GM19193 (cell line): ENCODE results near the gene PLLP.
A peak's percentile ranks its signal among the peaks of the same experiment; 100 is the strongest.

Experiments used
- POLR2A ChIP-seq: IDR thresholded peaks from 4 replicates; pipeline ENCODE4 v1.6.1; 2011; ENCODE audit not compliant: insufficient read depth, insufficient read length; ENCODE audit errors: extremely low read depth

Gene PLLP

GRCh38 chr16:57256601-57257395, 27.7 kb downstream of the PLLP start:
- TF ChIP-seq POLR2A = no peak

- TF ChIP-seq POLR2A = no peak
These were observed 28.6 kb downstream of the PLLP start for GRCh38 chr16:57255686-57256415.

GRCh38 chr16:57253466-57253865, 31.0 kb downstream of the PLLP start:
- no peak for TF ChIP-seq POLR2A

- no peak for TF ChIP-seq POLR2A
These were observed 32.2 kb downstream of the PLLP start for GRCh38 chr16:57252148-57252721.

- TF ChIP-seq POLR2A = no peak
These were observed 33.1 kb downstream of the PLLP start for GRCh38 chr16:57251352-57251751.

GRCh38 chr16:57245472-57246113, 38.9 kb downstream of the PLLP start:
- TF ChIP-seq POLR2A = no peak

- peak; percentile 91 for TF ChIP-seq POLR2A
These were observed 39.6 kb downstream of the PLLP start, which contains the start of gene ARL2BP for GRCh38 chr16:57244767-57245471. Gene ARL2BP, plus strand, starts transcription at chr16:57245259. Its CDS starts 109 bp downstream, at chr16:57245368.

- TF ChIP-seq POLR2A = no peak
These were observed 40.1 kb downstream of the PLLP start for GRCh38 chr16:57244463-57244766.

GRCh38 chr16:57242650-57243049, 41.8 kb downstream of the PLLP start:
- no peak for TF ChIP-seq POLR2A

- no peak for TF ChIP-seq POLR2A
These were observed 43.6 kb downstream of the PLLP start for GRCh38 chr16:57240851-57241250.

GRCh38 chr16:57239107-57239506, 45.4 kb downstream of the PLLP start:
- no peak for TF ChIP-seq POLR2A

- no peak for TF ChIP-seq POLR2A
These were observed 45.8 kb downstream of the PLLP start for GRCh38 chr16:57238682-57239081.

GRCh38 chr16:57236022-57236350, 48.5 kb downstream of the PLLP start:
- TF ChIP-seq POLR2A = no peak

- no peak for TF ChIP-seq POLR2A
These were observed 49.1 kb downstream of the PLLP start for GRCh38 chr16:57235128-57236021.

- no peak for TF ChIP-seq POLR2A
These were observed 49.8 kb downstream of the PLLP start for GRCh38 chr16:57234707-57235092.
